ENCODE results near the gene TOMM22.
A peak's percentile ranks its signal among the peaks of the same experiment; 100 is the strongest.

TOMM22 gene

DNA sequence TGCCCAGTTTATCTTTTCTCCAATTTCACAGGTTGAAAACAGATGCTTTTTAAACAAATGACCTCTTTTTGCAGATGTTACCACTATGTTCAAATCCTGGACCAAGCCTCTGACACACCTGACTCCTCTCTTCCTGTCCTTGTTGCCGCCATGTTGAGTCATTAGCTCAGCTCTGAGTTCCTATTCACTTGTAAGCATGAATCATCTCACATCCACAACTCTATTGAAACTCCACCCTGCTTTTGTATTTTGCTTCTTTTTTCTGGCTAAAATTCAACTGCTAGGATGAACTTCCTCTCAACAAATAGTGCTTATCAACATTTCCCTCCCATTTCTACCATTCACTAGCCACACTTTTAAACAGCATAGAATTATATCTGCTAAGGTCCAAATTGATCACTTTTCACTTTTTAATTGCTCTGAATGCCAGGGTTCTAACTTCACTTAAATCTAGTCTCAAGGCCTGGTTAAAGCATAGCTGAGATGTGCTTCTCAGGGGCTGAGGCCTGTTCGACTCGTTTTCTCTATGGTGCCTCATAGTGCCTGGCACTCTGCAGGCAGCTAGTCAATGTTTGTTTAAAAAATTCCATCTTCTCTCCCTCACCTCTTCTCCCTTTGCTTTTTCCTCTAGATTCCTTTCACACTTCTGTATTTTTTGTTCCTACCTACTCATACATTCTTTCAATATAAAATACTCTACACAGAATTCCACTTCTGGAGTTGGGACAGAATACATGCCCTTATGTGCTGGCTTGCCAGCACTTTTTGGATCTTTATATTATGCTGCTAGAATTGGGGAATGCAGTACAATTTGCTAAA, 15.1 kb downstream of the TOMM22 start:
- DNase-seq (ENCODE audit: low read depth): peak; percentile 72

DNA sequence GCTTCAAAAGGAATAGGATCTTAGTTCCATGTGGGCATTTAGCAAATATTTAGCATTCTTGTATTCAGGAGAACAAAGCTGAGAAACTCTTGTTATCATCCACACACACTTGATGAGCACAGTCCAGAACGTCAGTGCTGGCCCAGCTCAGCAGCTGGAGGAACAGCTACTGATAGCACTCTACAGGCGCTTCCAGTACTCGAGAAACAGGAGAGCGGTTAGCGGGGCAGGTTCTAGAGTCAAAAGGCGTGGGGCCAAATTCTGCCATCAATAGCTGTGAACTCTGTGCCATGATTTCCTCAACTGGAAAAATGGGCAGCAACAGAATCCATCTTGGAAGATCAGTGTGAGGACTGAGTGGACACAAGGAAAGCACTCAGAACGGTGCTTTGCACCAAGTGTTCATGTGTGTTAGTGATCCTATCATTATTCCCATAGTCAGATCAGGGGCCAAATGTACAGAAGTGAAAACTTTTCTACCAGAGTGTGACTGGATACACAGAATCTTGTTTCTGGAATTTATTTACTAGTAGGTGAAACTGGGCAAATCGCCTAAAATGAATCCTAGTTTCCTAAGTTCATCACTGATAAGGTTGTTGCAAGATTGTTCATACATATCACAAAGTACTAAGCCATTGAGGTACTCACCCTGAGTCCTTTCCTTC, 15.8 kb downstream of the TOMM22 start:
- DNase-seq (ENCODE audit: low read depth): no peak

DNA sequence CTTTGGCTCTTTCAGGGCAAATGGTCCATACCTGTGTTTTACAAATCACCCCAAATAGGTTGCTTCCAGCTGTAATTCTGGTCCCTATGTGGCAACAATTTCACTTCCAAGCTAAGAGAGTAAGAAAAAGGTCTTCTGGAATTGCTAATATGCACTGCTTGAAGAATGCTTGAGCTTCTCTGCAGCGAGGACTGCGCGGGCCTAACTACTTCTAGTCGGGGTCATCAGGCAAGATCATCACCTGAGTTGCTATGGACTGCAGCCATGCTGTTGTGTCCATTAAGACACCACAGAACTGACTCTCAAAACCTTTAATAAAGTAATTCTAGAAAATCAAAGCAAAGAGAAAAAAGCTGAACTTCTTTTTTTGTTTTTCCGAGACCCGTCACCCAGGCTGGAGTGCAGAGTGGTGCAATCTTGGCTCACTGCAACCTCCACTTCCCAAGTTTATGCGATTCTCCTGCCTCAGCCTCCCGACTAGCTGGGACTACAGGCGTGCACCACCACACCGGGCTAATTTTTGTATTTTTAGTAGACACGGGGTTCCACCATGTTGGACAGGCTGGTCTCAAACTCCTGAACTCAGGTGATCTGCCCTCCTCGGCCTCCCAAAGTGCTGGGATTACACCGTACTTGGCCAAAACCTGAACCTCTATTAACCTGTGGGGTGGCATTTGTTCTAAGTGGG, 16.8 kb downstream of the TOMM22 start:
- no peak for DNase-seq (ENCODE audit: low read depth)

DNA sequence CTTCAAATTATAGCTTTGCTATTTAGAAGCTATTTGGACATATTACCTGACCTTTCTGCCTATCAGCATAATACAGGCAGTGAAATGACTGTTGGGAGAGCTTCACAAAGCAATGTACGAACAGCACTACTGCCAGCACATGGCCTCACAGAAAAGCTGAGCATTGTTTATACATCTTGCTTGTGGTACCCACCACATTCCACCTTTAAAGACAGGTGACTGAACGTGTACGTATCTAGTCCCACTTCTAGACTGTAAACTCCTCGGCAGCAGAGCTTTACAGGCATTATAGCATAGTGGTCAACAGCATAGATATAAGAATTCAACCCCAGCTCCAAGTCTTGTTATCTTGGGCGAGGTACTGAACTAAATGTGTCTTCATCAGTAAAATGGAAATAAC, 17.4 kb downstream of the TOMM22 start:
- DNase-seq (ENCODE audit: low read depth): no peak

DNA sequence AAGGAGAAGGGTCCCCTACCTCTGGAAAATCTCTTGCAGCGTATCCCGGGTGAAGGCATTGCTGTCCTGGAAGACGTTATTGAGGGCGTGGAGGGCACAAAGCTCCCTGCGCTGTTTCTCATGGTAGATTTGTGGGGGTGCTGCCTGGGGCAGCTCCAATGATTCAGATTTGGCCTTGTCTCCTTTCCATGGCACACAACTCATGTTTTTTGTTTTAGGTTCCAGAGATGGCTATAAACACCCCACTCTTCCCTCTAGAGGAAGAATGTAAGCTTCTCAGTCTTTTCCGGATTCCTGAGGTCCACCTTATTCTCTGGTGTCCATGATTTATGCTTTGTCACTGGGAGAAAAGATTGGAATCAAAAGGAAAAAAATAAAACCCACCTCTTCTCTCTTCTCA, 18.0 kb downstream of the TOMM22 start:
- no peak for DNase-seq (ENCODE audit: low read depth)

DNA sequence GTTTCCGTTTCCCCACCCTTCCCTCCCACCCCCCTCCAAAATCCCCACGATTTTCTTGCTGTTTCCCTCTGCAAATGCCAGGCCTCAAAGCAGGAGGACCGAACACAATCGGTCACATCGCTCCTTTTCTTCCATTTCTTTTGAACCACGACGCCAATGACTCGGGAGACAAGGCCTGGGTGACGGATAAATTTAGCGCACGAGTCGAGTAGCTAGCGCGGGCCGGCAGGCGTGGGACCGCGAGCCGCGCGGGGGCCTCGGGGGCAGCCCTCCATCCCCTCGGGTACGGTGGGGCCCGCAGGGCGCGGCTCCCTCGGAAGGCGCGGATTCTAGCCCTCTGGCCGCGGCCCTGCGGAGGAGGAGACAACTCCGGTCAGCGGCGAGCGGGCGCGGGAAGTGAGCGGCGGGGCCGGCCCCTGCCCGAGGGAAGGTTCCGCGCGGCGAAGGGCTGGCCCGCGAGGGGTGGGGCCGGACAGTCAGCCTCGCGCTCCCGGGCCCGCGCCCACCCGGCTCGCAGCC, 18.6 kb downstream of the TOMM22 start:
- no peak for DNase-seq (ENCODE audit: low read depth)

DNA sequence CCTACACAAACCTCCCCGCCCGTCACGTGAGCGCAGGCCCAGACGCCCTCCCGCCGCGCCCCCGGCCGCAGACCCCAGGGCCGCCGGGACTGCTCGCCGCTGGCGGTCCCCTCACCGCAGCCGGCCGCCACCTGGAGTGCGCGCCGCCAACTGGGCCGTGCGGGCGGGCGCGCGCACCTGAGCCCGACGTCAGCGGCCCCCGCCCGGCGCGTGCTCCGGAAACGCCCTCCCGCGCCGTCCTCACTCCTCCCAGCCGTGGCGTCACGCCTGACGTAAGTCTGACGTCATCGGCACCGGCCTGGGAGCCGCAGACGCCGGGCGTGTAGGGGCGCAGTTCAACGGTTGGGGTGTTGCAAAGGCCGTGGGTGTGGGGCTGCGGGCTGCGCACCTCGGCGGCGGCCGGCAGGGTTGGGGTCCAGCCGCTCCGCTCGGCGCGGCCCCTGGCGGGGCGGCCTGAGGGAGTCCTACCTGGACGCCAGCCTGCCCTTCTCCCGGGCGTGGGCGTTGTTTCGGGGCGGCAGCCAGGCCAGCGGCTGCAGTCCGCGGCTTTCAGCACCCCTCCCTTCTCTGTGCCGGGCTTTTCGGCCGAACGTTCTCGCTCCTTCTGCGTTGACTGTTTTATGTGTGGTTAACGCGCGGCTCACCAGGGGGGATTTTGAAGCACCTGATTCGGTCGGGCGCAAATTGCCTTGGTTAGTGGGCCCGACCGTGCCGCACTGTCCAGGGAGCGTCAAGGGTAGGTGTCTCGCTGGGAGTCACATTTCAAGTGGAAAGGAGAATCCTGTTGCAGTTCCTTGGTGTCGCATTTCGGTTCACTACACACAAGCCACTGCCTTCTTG, 19.3 kb downstream of the TOMM22 start, which contains the start of gene JOSD1:
Gene JOSD1 (minus strand): TSS at position 155 of the 840 bp plus-strand sequence. CDS start 956 bp downstream, outside the sequence.
- peak; percentile 82 for DNase-seq (ENCODE audit: low read depth)

DNA sequence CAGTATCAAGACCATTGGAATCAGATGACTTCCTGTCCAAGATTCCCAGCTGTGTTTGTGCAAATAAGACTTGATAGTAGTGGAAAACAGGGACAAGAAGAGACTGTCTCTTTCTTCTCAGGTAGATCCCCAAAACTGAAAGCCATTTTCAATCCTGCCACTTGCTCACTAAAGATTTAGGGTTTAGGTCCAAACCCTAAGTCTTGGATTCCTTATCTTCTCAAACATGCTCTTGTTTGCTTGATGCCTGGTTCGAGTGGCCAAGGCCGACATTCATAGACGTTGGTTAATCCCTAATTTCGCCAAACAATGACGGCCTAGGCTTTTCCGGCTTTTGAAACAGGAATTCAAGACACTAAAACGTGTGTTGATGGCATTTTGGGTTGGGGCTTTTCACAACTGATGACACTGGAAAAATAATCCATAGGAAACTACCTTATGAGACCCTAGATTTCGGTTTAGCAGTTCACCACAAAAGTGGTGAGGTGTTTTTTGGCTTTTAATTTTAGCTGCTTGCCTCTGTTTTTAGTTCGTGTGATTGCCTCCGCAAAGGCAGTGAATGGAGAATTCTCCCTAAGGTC, 23.0 kb downstream of the TOMM22 start:
- no peak for DNase-seq (ENCODE audit: low read depth)

DNA sequence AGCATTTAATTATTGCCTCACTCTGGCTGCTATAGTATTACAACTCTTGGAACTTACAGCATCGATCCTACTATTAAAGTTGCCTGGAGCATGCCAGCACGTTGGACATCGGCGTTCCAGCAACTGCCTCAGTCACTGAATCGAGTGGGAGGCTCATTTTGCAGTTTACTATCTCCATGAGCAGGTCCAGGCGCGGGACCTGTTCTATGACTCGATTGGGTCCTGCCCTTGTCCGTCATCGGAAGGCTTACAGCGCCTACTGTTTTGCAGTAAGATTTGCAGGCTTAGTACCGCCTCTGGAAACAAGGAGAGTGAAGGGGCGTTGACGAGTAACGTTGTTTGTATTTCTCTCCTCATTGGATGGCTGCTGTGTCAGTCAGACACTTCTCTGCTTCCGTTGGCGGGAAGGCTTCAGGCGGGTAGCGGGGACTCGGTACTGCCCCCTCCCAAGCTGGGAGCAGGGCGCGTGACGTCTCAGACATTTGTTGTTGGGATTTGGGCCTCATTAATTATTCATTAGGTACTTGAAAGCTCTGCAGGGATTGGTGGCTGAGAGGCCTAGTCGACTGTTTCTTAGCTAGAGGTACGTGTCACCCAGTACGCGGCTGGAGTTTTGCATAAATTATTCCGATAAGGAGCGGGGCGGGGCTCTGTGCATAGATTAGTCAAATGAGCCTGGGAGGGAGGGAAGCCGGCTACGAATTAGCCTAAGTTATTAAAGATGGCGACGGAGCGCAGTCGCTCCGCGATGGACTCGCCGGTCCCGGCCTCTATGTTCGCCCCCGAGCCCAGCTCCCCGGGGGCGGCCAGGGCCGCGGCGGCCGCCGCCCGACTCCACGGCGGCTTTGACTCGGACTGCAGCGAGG, 23.7 kb downstream of the TOMM22 start, which contains the start of gene GTPBP1:
Gene GTPBP1 (plus strand): TSS at position 710 of the 866 bp plus-strand sequence. CDS start 12 bp downstream, at position 722.
- DNase-seq (ENCODE audit: low read depth): peak; percentile 100

DNA sequence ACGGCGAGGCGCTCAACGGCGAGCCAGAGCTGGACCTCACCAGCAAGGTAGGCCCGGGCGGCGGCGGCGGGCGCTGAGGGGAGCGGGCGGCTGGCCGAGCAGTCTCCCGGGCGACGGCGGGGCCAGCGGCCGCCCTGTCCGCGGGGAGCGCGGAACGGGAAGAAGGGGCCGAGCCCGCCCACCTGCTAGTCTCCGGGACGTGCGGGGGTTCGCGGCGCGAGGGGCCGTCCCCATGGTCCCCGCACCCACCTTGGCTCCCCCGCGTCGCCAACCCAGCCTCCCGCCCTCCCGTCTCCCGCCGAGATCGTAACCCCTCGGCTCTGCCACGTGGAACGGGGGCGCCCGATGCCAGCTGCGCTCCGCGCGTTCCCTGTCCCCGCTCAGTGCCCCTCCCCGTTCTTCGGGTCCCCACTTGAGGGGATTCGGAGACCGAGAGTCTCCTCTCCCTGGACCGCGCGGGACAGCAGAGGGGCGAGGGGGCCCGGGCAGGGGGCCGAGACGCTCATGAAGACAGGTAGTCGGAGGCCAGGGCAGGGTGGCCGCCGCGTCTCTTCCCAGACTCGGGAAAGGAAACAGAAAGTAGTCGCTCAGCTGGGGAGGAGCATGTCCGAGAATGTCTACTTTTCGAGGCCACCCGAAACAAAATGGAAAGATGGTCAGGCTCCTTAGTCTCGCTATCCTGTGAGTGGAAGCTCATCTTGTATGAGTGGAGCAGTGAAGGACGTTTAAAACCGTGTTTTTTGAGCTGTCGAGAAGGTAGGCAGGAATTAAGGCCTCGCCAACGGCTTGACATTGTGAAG, 24.5 kb downstream of the TOMM22 start:
- no peak for DNase-seq (ENCODE audit: low read depth)

DNA sequence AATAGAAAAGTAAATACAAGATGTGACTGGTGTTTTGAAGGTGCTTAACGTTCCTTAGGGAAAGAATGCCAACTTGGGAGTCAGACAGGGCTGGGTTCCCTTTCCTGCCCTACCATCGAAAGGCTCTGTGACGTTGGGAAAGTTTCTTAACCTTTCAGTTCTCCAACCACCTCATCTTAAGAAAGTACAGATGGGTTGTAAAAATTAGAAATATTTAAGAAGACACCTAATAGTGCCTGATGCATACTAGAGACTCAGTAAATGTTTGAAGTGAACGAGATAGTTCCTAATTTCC, 25.1 kb downstream of the TOMM22 start:
- DNase-seq (ENCODE audit: low read depth): no peak

DNA sequence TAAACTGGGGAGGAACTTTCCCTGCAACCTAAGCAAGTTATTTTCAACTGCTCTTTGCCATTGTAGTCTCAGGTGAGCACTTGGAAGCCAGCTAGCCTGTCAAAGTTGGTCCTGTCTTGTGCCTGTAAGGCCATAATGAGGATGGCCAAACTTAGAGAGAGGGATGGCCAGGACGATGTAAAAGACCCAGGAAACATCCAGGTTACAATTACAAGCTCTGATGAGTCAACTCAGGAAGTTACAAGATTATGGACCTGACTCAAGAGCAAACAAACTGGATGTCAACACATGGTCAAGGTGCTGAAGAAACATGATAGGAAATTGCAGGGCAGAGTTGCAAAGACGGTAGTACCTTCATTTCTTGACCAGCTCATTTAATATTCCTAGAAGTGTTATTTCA, 25.6 kb downstream of the TOMM22 start:
- no peak for DNase-seq (ENCODE audit: low read depth)

DNA sequence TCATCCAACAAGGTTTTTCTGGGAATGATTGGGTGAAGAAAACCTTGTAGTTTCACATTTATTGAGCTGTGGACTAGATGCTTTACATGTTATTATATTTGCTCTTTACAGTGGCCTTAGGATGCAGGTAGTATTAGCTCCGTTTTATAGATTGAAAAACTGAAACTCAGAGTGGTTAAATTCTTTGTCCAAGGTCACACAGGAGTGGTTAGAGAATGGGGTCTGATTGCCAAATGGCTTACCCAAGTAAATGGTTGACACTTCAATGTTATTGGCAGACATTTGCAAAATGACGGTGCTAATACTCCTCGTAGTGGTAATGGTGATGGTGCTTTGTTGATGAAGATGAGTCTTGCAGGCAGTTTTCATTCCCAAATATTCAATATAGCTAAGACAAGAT, 26.2 kb downstream of the TOMM22 start:
- DNase-seq (ENCODE audit: low read depth): no peak

DNA sequence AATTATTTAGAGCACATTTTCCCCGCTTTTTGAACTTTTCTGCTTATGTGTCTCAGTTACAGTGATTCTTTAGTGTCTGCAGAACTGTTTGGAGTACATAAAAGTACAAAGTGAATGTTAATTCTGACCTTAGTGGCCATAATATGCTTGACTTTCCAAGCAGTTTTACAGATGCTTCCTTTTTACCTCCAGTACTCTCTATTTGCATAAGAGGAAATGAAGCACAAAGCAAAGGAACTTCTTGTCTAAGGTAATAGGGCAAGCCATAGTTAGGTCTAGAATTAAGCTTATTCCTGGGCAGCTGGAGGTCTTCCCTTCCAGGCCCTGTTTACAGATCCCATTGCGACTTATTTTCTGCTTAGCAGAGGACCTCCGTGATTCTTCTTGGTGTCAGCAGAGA, 27.5 kb downstream of the TOMM22 start:
- no peak for DNase-seq (ENCODE audit: low read depth)

DNA sequence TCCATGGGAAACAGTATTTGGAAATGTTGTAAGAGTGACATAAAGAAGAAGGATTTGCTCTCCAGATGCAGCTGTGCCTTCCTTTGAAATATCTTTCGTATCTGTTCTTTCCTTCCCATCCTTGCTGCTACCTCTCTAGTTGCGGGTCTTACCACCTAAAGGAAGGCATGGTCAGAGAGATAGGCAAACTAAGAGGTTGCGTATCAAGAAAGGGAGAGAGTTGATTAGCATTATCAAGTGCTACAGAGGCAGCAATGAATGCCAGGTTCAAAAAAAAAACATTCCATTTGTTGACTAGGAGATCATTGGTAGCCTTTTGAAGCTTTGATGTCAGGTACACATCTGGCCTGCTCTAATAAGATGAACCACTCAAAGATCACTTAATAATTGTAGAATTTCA, 28.6 kb downstream of the TOMM22 start:
- DNase-seq (ENCODE audit: low read depth): no peak

DNA sequence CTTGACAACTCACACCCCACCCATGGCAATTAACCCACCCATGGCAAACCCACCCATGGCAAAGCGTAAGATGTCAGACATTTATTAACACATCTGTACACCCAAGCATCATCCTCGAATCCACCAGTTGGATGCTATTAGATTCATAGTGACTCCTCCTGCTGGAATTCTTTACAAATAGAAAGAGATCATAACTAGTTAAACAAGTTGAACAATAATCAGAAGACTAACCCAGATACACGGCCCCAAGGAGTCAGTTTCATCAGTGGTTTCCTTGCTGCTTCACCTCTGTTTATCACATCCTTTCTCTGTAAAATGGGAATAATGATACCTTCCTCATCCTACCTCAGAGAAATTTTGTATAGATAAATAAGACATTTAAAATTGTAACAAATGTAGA, 29.1 kb downstream of the TOMM22 start:
- DNase-seq (ENCODE audit: low read depth): no peak

DNA sequence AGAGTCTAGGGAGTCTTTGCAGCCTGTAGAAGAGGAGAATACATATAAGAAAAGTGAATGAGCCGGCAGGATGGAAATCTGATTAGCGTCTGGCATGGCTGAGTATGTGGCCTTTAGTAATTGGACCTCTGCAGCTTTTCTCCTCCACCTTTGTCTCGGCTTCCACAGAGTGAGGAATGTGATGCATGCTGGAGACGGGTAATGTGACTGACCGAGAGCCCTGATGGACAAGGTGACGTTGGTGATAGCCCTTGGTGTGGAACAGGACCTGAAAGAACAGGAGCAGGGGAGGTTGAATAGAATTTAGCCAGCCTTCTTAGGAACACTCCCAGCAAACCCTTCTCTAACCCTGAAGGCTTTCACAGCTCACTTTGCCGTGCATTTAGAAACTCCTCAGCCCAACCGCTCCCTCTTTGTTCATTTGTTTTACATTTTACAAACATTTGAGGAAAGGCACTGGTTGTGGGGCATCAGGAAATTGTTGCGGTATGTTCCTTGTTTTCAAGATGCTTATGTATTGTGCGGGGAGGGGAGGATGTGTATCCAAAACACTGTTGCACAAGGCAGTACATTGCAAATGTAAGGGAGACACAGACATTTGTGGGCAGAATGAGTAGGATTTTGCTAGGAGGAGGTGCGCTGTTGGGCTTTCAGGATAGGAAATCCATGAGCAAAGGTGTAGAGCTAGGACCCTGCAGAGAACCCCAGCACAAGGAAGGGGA, 30.9 kb downstream of the TOMM22 start:
- DNase-seq (ENCODE audit: low read depth): no peak

DNA sequence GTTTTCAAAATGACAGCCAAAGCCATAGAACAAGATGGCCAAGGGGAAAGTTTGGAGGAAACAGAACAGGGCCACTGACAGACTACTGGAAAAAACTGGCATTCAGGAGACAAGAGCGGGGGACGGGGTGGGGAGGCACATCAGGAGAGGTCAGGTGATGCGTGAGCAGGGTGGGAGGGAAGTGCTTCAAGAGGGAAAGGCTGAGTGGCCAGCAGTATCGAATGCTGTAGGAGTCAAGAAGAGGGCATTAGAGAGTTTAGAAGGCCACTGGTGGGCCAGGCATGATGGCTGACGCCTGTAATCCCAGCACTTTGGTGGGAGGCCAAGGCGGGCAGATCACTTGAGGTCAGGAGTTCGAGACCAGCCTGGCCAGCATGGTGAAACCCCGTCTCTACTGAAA, 32.2 kb downstream of the TOMM22 start:
- no peak for DNase-seq (ENCODE audit: low read depth)

DNA sequence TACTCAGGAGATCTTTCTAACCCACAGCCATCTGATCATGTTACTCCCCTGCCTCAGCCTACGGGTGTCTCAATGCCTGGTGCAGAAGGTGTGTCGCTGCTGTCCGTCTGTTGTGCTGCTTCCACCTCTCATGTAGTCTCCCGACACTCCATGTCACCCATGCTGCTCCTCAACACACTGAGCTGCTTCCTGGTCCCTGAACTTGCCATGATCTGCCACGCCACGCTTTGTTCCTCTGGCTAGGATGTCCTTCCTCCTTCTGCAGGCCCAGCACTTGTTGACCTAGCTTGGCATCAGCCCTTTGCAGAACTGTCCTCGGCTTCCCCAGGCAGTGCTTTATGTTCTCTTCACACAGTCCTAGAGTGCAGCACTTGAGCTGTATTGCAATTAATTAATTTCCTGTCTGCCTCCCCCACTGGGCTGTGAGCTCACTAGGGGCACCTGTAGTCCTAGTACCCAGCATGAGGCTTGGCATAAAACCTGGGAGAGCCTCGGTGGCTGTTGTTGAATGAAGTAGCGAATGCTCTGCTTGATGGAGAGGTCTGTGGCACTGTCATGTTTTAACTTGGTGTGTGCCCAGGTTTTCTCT, 33.5 kb downstream of the TOMM22 start:
- no peak for DNase-seq (ENCODE audit: low read depth)
